LNCaP clone FGC (cell line): ENCODE results near the gene MLH3.

Experiments
- DNase-seq: peaks from one replicate; pipeline ENCODE4 v3.0.0-alpha.2; 2011; ENCODE audit warnings: low read depth
- H3K4me3 ChIP-seq: 2 replicates; pipeline ENCODE4 v1.5.1; 2011; ENCODE audit warnings: mild to moderate bottlenecking, low read depth, low read length, control low read depth
- TF ChIP-seq, protein P1 (sequence below): IDR thresholded peaks from 2 replicates; pipeline ENCODE4 v1.5.1; 2012; ENCODE audit warnings: mild to moderate bottlenecking; ENCODE audit not compliant: control insufficient read depth, insufficient read depth; ENCODE audit errors: extremely low read depth

The MLH3 gene

DNA sequence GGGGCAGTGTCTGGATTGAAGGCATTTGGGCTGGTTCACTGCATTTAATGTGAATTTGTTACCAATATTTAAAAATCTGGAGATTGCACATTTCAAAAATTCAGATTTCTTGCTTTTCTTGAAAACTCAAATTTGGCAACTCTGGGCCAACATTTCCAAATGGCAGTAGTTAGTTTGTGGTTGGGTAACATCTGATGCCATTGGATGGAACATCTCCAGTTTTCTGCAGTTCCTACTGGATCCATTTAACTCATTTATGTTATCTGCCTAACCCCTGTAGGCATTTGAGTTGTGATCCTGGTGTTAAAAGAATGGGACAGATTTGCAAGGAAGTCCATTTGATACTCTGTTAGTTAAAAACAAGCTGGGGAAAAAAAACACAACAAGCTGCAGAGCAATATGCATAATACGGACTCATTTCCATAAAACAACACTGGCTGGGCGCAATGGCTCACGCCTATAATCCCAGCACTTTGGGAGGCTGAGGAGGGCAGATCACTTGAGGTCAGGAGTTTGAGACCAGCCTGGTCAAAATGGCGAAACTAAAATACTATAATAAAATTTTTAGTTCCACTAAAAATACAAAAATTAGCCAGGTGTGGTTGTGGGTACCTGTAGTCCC, 40.7 kb downstream of the MLH3 start:
- no peak overlapping the region for H3K4me3 ChIP-seq
- no peak for DNase-seq
- TF ChIP-seq, protein P1, sequence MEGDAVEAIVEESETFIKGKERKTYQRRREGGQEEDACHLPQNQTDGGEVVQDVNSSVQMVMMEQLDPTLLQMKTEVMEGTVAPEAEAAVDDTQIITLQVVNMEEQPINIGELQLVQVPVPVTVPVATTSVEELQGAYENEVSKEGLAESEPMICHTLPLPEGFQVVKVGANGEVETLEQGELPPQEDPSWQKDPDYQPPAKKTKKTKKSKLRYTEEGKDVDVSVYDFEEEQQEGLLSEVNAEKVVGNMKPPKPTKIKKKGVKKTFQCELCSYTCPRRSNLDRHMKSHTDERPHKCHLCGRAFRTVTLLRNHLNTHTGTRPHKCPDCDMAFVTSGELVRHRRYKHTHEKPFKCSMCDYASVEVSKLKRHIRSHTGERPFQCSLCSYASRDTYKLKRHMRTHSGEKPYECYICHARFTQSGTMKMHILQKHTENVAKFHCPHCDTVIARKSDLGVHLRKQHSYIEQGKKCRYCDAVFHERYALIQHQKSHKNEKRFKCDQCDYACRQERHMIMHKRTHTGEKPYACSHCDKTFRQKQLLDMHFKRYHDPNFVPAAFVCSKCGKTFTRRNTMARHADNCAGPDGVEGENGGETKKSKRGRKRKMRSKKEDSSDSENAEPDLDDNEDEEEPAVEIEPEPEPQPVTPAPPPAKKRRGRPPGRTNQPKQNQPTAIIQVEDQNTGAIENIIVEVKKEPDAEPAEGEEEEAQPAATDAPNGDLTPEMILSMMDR, result no peak

DNA sequence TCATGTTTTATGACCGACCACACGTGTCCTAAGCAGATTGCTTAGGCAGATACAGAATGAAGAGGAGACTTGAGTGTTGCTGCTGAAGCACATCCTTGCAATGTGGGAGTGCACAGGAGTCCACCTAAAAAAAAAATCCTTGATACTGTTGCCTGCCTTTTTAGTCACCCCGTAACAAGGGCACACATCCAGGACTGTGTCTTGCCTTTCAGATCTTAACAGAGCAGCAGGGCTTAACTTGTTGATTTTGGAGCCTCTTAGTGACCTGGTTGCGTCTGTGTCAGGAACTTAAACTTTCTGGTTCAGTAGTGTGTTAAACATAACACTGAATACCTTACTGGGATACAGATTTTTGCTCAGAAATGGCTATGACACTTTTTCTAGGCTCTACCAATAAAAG, 42.1 kb downstream of the MLH3 start:
- DNase-seq, result no peak
- TF ChIP-seq, protein P1, result no peak

DNA sequence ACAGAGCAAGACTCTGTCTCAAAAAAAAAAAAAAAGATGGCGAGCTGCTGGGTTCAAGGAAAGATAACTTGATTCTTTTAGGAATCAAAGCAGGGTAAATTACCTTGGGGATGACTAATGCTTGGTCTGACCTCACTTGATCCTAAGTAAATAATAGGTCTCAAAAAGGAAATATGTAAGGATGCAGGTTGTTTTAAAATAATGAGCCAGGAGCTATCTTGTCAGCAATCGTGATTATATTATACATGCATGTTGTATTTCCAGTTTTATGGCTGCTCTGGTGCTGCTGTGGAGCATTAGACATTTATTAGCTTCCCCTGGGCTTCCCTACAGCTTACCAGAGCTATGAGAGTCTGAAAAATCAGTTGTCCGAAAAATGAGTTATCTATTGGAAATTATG, 45.9 kb downstream of the MLH3 start:
- no peak for DNase-seq

More for the DNA sequence above, 42.1 kb downstream of the MLH3 start:
- no peak overlapping the region for H3K4me3 ChIP-seq

DNA sequence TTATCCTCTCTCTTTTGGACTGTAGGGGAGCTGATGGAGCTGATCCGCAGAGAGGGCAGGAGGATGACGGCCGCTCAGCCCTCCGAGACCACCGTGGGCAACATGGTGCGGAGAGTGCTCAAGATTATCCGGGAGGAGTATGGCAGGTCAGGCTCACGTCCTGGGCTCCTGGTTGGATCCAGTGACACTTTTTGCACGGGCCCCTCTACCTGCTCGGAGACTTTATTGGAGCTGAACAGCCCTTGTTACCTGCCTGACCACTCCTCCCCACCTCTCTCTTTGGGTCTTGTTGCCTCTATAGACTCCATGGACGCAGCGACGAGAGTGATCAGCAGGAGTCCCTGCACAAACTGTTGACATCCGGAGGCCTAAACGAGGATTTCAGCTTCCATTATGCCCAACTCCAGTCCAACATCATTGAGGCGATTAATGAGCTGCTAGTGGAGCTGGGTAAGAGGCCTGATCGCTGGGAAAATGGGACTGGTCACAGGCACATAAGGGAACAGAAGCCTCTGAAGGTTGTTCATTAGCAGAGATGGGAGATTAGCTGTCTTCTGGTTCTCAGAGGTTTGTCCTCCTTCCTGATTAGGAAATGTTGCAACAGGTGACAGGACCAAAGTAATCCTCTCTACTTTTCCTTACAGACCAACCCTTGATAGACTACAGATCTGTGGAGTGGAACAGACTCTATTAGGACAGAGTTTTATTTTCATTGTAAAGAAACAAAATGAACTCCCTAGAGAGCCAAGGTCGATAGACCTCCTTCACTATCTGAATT, 47.8 kb downstream of the MLH3 start:
- TF ChIP-seq, protein P1, result no peak
- DNase-seq, result no peak
- H3K4me3 ChIP-seq, result peak overlapping the region; percentile 96

More for the DNA sequence above, 45.9 kb downstream of the MLH3 start:
- TF ChIP-seq, protein P1, result no peak
- no peak overlapping the region for H3K4me3 ChIP-seq

DNA sequence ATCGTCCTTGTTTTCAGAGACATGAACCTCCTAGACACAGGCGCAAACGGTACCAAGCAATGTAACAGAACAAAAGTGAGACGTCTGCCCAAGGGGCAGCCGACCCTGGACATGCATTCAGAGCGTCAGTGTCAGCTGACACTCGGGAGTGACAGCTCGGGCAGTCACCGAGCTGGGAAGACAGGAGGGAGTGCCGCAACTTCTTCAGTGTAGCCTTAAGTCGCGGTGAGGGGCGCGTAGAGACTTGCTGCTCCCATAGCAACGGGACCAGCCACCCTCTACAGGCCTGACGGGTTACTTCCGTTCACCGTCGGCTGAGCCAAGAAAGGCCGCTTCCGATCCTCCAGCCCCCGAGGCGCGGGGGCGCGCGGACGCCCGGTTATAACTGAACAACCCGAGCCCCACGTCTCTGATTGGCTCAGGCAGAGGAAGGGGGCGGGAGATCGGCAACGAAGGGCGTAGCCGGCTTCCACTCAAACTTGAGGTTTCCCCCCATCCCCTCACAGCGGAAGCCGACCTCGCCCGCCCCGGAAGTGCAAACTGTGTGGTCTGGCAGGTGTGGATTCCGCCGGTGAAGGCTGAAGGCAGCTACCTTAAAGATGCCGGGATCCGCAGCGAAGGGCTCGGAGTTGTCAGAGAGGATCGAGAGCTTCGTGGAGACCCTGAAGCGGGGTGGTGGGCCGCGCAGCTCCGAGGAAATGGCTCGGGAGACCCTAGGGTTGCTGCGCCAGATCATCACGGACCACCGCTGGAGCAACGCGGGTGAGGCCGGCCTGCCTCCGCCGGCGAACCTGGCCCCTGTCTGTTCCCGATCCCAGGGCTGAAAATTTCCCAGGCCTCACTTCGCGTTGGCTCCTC, 48.6 kb downstream of the MLH3 start, which contains the start of gene EIF2B2:
Gene EIF2B2 (plus strand): TSS at position 530 of the 858 bp plus-strand sequence. CDS start 70 bp downstream, at position 600.
- TF ChIP-seq, protein P1, result no peak
- DNase-seq, result peak; percentile 80
- H3K4me3 ChIP-seq, result peak within 1 kb of the TSS; percentile 96

DNA sequence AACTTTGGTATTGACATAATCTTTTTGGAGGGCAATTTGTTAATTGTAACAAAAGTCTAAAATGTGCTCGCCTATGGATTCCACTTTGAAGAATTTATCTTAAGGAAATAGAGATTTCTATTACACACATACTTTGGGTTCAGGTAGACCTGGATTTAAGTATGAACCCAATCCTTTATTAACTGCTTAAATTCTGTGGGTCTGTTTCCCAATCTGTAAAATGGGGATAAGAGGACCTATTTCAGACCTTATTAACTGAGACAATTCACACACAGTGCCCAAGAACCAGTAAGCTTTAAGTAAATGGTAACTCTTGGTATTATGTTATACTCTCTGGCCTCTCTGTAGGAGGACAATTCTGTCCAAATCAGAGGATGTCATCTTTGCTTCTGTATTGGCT, 49.4 kb downstream of the MLH3 start:
- H3K4me3 ChIP-seq, result peak overlapping the region; percentile 96
- DNase-seq, result no peak
- TF ChIP-seq, protein P1, result no peak
